GM23338 (cell line): ENCODE results near the gene LRATD1.

Experiments used
- CTCF ChIP-seq, 2 experiments: fragments of 200-600 bp in 1 of 2; sonication (generic) in 1 of 2; conservative IDR thresholded peaks; 2 replicates each; pipeline versions ENCODE4 v1.5.1 to v1.6.1; 2016 to 2017; ENCODE audit warnings: antibody characterized with exemption in 2 of 2, low read depth in 2 of 2, mild to moderate bottlenecking in 2 of 2, moderate library complexity in 1 of 2
- EZH2 ChIP-seq: fragments of 200-600 bp; sonication (generic); IDR thresholded peaks from one replicate; pipeline ENCODE4 v1.8.0; 2017; ENCODE audit warnings: antibody characterized with exemption, mild to moderate bottlenecking, low read depth; ENCODE audit not compliant: unreplicated experiment
- POLR2AphosphoS5 ChIP-seq: IDR thresholded peaks from 2 replicates; pipeline ENCODE4 v1.6.1; 2016; ENCODE audit warnings: antibody characterized with exemption, low read depth

- TF ChIP-seq CTCF (conservative IDR thresholded peaks at IDR 0.05; ENCODE audit: low read depth in 2 of 2) (no peak), POLR2AphosphoS5 (no peak), EZH2 (no peak)
These were observed 11.4 kb upstream of the LRATD1 start for GRCh38 chr2:14621114-14621513.
